Cardiac muscle cell (in vitro differentiated cells and primary cell): ENCODE data around the gene SPACA9. TPM values are rescaled to one million over a fixed set of nuclear protein-coding genes. Genes with fewer than 3 reads are reported as not detected.

ENCODE experiments used
- DNase-seq, 2 donors: peaks; one replicate each; pipeline versions ENCODE4 v3.0.0 to v3.0.0-alpha.2; 2010 to 2017; ENCODE audit warnings: low read depth in 1 of 2, low spot score in 1 of 2
- H3K27ac ChIP-seq: fragments of 200-600 bp; sonication (generic); 2 replicates; pipeline ENCODE4 v1.5.1; 2016
- H3K27me3 ChIP-seq: fragments of 200-600 bp; sonication (generic); 2 replicates; pipeline ENCODE4 v1.6.0; 2016; ENCODE audit warnings: control low read depth
- H3K36me3 ChIP-seq: fragments of 200-600 bp; sonication (generic); 2 replicates; pipeline ENCODE4 v1.5.1; 2016; ENCODE audit warnings: control low read depth
- H3K4me1 ChIP-seq: fragments of 200-600 bp; sonication (generic); 2 replicates; pipeline ENCODE4 v1.8.1; 2017; ENCODE audit warnings: low read depth, mild to moderate bottlenecking, mixed run types
- H3K4me3 ChIP-seq: fragments of 200-600 bp; sonication (generic); 2 replicates; pipeline ENCODE4 v1.5.1; 2016; ENCODE audit warnings: mild to moderate bottlenecking
- H3K9me3 ChIP-seq: fragments of 200-600 bp; sonication (generic); 2 replicates; pipeline ENCODE4 v1.5.1; 2017; ENCODE audit warnings: low read depth, mild to moderate bottlenecking, control low read depth
- CTCF ChIP-seq: IDR thresholded peaks from 2 replicates; pipeline ENCODE4 v1.5.1; 2012; ENCODE audit warnings: low read depth, mild to moderate bottlenecking, low read length
- polyA plus RNA-seq: library from polyadenylated mRNA; unstranded; fragments of >200 nt; fragmentation: Nextera tagmentation; extraction: Ambion mirVana; gene quantifications from 2 replicates; pipeline ENCODE4 v1.2.1, GENCODE V29; 2016
- total RNA-seq: library from RNA; depleted of rRNA; stranded (reverse); fragments of >200 nt; gene quantifications from 2 replicates; pipeline ENCODE4 v1.2.3, GENCODE V29; 2016

SPACA9 gene
- total and polyA plus RNA-seq, 2 experiments from 2014 or later = 6.4 to 13.2 TPM

GRCh38 chr9:132881826-132882225 lies 3.1 kb downstream of the SPACA9 start:
- Histone ChIP-seq H3K4me3 (no peak overlapping the region), H3K4me1 (no peaks in the 10 kb centered on the region), H3K27me3 (no peaks in the 10 kb centered on the region), H3K9me3 (no peaks in the 10 kb centered on the region), H3K27ac (no peak overlapping the region), H3K36me3 (no peaks in the 10 kb centered on the region)
- no peak for TF ChIP-seq CTCF
- no peak for DNase-seq

GRCh38 chr9:132882616-132883015 lies 3.9 kb downstream of the SPACA9 start:
- Histone ChIP-seq H3K4me1 (no peaks in the 10 kb centered on the region), H3K9me3 (no peaks in the 10 kb centered on the region), H3K4me3 (no peak overlapping the region), H3K36me3 (no peaks in the 10 kb centered on the region), H3K27me3 (no peaks in the 10 kb centered on the region), H3K27ac (no peak overlapping the region)
- no peak for TF ChIP-seq CTCF
- DNase-seq = no peak

- H3K4me1 ChIP-seq = no peaks in the 10 kb centered on the region
- no peak overlapping the region for H3K4me3 ChIP-seq
- no peaks in the 10 kb centered on the region for H3K36me3 ChIP-seq
- no peak for DNase-seq
- no peaks in the 10 kb centered on the region for H3K27me3 ChIP-seq
- TF ChIP-seq CTCF = no peak
- H3K27ac ChIP-seq = no peak overlapping the region
- H3K9me3 ChIP-seq = no peaks in the 10 kb centered on the region
These were observed 4.9 kb downstream of the SPACA9 start for GRCh38 chr9:132883349-132884294.

GRCh38 chr9:132885720-132886333 lies 7.1 kb downstream of the SPACA9 start:
- H3K9me3 ChIP-seq = no peaks in the 10 kb centered on the region
- H3K27me3 ChIP-seq = no peaks in the 10 kb centered on the region
- no peak overlapping the region for H3K4me3 ChIP-seq
- DNase-seq = no peak
- TF ChIP-seq CTCF = no peak
- no peaks in the 10 kb centered on the region for H3K36me3 ChIP-seq
- no peak overlapping the region for H3K27ac ChIP-seq
- H3K4me1 ChIP-seq = no peaks in the 10 kb centered on the region

GRCh38 chr9:132886334-132886725 lies 7.6 kb downstream of the SPACA9 start:
- Histone ChIP-seq H3K4me3 (no peak overlapping the region), H3K27me3 (no peaks in the 10 kb centered on the region), H3K4me1 (no peaks in the 10 kb centered on the region), H3K36me3 (no peaks in the 10 kb centered on the region), H3K9me3 (no peaks in the 10 kb centered on the region), H3K27ac (no peak overlapping the region)
- TF ChIP-seq CTCF = no peak
- no peak for DNase-seq
